SK-N-SH (cell line): ENCODE data around the gene IL2RA.

Experiments used
- ELF1 ChIP-seq: IDR thresholded peaks from 2 replicates; pipeline ENCODE4 v1.4.0; 2012
- EP300 ChIP-seq, 2 experiments: IDR thresholded peaks; 2 replicates each; pipeline versions ENCODE4 v1.4.0 to v1.6.1; 2012; ENCODE audit warnings: borderline replicate concordance in 1 of 2, low read depth in 1 of 2, low read length in 1 of 2
- FOSL2 ChIP-seq: IDR thresholded peaks from 2 replicates; pipeline ENCODE4 v1.4.0; 2012; ENCODE audit warnings: low read depth, mild to moderate bottlenecking, moderate library complexity, borderline replicate concordance
- FOXJ3 ChIP-seq: sonication (generic); formaldehyde crosslinking; IDR thresholded peaks from 2 replicates; pipeline ENCODE4 v1.5.1; 2020; ENCODE audit warnings: mild to moderate bottlenecking, missing genetic modification reagents
- MXI1 ChIP-seq: IDR thresholded peaks from 2 replicates; pipeline ENCODE4 v1.6.1; 2012; ENCODE audit warnings: mild to moderate bottlenecking, low read depth, low read length, improper control_type of control experiment
- POLR2AphosphoS5 ChIP-seq: IDR thresholded peaks from 2 replicates; pipeline ENCODE4 v1.6.1; 2012; ENCODE audit warnings: low read depth, low read length
- RFX5 ChIP-seq: IDR thresholded peaks from 2 replicates; pipeline ENCODE4 v1.6.1; 2012; ENCODE audit warnings: mild to moderate bottlenecking, improper control_type of control experiment, low read length
- TAF1 ChIP-seq: IDR thresholded peaks from 2 replicates; pipeline ENCODE4 v1.6.1; 2012; ENCODE audit warnings: low read depth, mild to moderate bottlenecking, low read length, moderate library complexity, borderline replicate concordance
- YY1 ChIP-seq: IDR thresholded peaks from 2 replicates; pipeline ENCODE4 v1.4.0; 2012; ENCODE audit warnings: low read depth, mild to moderate bottlenecking
- TF ChIP-seq, protein P1 (sequence below): fragments of 200-600 bp; sonication (generic); IDR thresholded peaks from 2 replicates; pipeline ENCODE4 v1.6.1; 2017; ENCODE audit warnings: antibody characterized with exemption, mild to moderate bottlenecking, moderate library complexity
- TF ChIP-seq, protein P2 (sequence below): IDR thresholded peaks from 2 replicates; pipeline ENCODE4 v1.4.0; 2012; ENCODE audit warnings: low read depth, borderline replicate concordance
- TF ChIP-seq, protein P3 (sequence below): IDR thresholded peaks from 2 replicates; pipeline ENCODE4 v1.6.1; 2012; ENCODE audit warnings: mild to moderate bottlenecking, low read depth, low read length, moderate library complexity
- TF ChIP-seq, protein P4 (sequence below): IDR thresholded peaks from 2 replicates; pipeline ENCODE4 v1.4.0; 2012; ENCODE audit warnings: low read depth

DNA sequence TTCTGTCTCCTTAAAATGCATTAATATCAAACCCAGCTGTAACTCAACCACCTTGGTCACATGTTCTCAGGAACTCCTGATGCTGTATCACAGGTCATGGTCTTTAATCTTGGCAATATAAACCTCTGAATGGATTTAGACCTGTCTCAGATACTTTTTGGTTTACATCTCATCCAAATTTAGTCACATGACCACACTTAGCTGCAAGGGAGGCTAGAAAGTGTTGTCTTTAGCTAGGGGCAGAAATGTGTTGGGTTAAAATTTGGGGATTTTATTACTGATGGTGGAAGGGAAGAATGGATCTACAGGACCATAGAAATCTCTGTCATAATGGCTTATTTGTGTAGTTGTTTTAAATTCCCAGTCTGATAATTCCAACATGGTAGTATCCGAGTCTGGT lies 55.2 kb downstream of the IL2RA start:
- TF ChIP-seq, protein P1, sequence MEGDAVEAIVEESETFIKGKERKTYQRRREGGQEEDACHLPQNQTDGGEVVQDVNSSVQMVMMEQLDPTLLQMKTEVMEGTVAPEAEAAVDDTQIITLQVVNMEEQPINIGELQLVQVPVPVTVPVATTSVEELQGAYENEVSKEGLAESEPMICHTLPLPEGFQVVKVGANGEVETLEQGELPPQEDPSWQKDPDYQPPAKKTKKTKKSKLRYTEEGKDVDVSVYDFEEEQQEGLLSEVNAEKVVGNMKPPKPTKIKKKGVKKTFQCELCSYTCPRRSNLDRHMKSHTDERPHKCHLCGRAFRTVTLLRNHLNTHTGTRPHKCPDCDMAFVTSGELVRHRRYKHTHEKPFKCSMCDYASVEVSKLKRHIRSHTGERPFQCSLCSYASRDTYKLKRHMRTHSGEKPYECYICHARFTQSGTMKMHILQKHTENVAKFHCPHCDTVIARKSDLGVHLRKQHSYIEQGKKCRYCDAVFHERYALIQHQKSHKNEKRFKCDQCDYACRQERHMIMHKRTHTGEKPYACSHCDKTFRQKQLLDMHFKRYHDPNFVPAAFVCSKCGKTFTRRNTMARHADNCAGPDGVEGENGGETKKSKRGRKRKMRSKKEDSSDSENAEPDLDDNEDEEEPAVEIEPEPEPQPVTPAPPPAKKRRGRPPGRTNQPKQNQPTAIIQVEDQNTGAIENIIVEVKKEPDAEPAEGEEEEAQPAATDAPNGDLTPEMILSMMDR = no peak
- TF ChIP-seq FOXJ3 (no peak), MXI1 (no peak), RFX5 (no peak), POLR2AphosphoS5 (no peak), FOSL2 (no peak), YY1 (no peak), EP300 (IDR thresholded peaks at IDR 0.05; ENCODE audit: borderline replicate concordance in 1 of 2, low read depth in 1 of 2, low read length in 1 of 2) (no peak), TAF1 (no peak), ELF1 (no peak)
- TF ChIP-seq, protein P2, sequence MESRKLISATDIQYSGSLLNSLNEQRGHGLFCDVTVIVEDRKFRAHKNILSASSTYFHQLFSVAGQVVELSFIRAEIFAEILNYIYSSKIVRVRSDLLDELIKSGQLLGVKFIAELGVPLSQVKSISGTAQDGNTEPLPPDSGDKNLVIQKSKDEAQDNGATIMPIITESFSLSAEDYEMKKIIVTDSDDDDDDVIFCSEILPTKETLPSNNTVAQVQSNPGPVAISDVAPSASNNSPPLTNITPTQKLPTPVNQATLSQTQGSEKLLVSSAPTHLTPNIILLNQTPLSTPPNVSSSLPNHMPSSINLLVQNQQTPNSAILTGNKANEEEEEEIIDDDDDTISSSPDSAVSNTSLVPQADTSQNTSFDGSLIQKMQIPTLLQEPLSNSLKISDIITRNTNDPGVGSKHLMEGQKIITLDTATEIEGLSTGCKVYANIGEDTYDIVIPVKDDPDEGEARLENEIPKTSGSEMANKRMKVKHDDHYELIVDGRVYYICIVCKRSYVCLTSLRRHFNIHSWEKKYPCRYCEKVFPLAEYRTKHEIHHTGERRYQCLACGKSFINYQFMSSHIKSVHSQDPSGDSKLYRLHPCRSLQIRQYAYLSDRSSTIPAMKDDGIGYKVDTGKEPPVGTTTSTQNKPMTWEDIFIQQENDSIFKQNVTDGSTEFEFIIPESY = no peak
- TF ChIP-seq, protein P3, sequence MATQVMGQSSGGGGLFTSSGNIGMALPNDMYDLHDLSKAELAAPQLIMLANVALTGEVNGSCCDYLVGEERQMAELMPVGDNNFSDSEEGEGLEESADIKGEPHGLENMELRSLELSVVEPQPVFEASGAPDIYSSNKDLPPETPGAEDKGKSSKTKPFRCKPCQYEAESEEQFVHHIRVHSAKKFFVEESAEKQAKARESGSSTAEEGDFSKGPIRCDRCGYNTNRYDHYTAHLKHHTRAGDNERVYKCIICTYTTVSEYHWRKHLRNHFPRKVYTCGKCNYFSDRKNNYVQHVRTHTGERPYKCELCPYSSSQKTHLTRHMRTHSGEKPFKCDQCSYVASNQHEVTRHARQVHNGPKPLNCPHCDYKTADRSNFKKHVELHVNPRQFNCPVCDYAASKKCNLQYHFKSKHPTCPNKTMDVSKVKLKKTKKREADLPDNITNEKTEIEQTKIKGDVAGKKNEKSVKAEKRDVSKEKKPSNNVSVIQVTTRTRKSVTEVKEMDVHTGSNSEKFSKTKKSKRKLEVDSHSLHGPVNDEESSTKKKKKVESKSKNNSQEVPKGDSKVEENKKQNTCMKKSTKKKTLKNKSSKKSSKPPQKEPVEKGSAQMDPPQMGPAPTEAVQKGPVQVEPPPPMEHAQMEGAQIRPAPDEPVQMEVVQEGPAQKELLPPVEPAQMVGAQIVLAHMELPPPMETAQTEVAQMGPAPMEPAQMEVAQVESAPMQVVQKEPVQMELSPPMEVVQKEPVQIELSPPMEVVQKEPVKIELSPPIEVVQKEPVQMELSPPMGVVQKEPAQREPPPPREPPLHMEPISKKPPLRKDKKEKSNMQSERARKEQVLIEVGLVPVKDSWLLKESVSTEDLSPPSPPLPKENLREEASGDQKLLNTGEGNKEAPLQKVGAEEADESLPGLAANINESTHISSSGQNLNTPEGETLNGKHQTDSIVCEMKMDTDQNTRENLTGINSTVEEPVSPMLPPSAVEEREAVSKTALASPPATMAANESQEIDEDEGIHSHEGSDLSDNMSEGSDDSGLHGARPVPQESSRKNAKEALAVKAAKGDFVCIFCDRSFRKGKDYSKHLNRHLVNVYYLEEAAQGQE = no peak
- TF ChIP-seq, protein P4, sequence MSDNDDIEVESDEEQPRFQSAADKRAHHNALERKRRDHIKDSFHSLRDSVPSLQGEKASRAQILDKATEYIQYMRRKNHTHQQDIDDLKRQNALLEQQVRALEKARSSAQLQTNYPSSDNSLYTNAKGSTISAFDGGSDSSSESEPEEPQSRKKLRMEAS = no peak
